ENCODE results near the gene CFAP74. TPM values are rescaled to one million over a fixed set of nuclear protein-coding genes. Genes with fewer than 3 reads are reported as not detected.

CFAP74 gene
- total RNA-seq, 3 donors from 2014 or later, result not detected

DNA sequence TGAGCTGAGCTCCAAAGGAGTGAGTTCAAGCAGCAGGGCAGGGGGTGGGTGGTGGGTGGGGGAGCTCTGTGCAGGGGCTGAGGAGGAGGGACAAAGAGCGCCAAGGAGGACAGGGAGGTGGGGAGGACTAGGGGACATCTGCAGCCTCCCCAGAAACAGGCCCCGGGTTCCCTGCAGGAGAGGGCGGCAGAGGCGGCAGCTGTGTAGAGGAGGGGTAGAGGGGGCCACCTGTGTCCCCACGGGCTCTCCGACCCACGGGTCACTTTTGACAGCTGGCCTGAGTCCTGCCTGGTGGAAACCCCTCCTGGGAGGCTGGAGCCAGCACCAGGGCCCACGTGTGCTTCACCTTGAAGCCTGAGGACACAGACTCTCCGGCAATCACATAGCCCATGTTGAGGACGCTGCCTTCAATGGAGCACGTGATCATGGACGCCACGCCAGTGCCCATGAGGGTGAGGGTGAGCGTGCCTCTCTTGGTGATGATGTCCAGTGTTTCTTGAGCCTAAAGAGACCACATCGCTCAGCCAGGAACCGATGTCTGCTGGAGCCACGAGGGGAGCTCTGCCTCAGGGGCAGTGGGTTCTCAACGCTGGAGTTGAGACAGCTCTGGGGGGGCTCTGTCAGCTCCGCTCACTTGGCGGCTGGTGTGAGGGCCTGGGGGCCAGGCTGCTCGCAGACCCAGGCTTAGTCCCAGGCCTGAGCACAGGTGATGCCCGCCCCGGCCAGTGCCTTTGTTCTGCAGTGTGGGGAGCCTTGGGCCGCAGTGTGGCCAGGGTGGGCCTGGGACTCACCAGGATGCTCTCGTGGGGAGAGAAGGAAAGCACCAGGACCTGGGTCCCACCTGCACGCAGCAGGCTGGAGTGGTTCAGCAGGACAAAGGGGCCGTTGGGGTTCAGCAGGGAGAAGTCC, 77.9 kb downstream of the CFAP74 start:
- H3K4me3 Mint-ChIP-seq, result no peak overlapping the region
- no peak for ATAC-seq
- no peaks in the 10 kb centered on the region for H3K36me3 Mint-ChIP-seq (ENCODE audit: insufficient read depth)
- no peaks in the 10 kb centered on the region for H3K27me3 Mint-ChIP-seq (ENCODE audit: low read depth)
- H3K4me1 Mint-ChIP-seq (ENCODE audit: low read depth), result no peaks in the 10 kb centered on the region
- no peak for DNase-seq
- H3K9me3 Mint-ChIP-seq, result no peaks in the 10 kb centered on the region

- no peaks in the 10 kb centered on the region for H3K36me3 Mint-ChIP-seq (ENCODE audit: insufficient read depth)
- H3K9me3 Mint-ChIP-seq, result no peaks in the 10 kb centered on the region
Observed at GRCh38 chr1:1924849-1925248, 78.7 kb downstream of the CFAP74 start.

GRCh38 chr1:1924386-1924785, 79.2 kb downstream of the CFAP74 start:
- H3K4me3 Mint-ChIP-seq, result no peak overlapping the region
- no peak for ATAC-seq
- no peak for DNase-seq
- H3K9me3 Mint-ChIP-seq, result no peaks in the 10 kb centered on the region
- H3K27me3 Mint-ChIP-seq (ENCODE audit: low read depth), result no peaks in the 10 kb centered on the region
- no peaks in the 10 kb centered on the region for H3K36me3 Mint-ChIP-seq (ENCODE audit: insufficient read depth)
- no peaks in the 10 kb centered on the region for H3K4me1 Mint-ChIP-seq (ENCODE audit: low read depth)

More at GRCh38 chr1:1924849-1925248, 78.7 kb downstream of the CFAP74 start:
- ATAC-seq (no peak), DNase-seq (no peak)
- H3K27me3 Mint-ChIP-seq (ENCODE audit: low read depth), result no peaks in the 10 kb centered on the region
- H3K4me1 Mint-ChIP-seq (ENCODE audit: low read depth), result no peaks in the 10 kb centered on the region
- no peak overlapping the region for H3K4me3 Mint-ChIP-seq

DNA sequence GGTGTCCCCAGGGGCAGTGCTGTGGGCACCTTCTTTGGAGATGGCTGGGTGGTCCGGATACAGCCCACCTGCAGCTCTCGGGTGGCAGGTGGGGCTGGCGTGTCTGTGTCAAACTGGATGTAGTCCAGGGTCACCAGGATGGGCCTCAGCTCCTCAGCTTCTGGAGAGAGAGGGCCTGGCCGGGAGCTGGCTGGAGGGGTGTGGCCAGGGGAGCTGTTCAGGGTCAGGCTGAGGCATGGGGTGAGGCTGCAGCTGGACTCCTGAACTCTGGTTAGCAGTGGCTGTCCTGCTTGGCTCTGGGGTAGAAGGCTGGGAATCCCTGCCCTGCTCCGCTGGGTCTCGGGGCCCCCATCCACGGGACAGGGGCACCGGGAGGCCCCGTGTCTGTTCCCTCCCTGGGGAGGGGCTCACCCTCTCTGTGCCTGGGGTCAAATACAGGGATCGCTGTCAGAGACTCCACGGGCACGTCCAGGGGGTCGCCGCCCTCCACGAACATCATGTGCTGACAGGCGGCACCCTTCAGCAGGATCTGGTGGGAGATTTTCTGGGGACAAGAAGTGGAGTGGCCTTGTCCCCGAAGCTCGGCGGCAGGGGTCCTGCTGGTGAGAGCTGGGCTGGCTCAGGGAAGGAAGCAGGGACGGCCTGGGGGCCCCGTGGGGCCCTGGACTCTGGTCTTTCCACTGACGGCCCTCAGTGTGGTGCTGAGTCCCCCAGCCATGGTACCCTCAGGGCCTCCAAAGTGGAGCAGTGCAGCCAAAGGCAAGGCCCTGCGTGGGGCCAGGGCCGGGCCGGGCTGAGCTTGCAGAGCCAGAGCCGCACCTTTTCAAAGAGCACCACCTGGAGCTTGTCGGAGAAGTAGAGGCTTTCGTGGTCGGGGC, 80.4 kb downstream of the CFAP74 start:
- Mint-ChIP-seq H3K36me3 (ENCODE audit: insufficient read depth) (no peaks in the 10 kb centered on the region), H3K4me1 (ENCODE audit: low read depth) (peaks cover 3% of the 10 kb centered on the region)

GRCh38 chr1:1922702-1922955, 81.0 kb downstream of the CFAP74 start:
- Mint-ChIP-seq H3K36me3 (ENCODE audit: insufficient read depth) (no peaks in the 10 kb centered on the region), H3K9me3 (no peaks in the 10 kb centered on the region), H3K4me3 (no peak overlapping the region), H3K27me3 (ENCODE audit: low read depth) (no peaks in the 10 kb centered on the region), H3K4me1 (ENCODE audit: low read depth) (peaks cover 7% of the 10 kb centered on the region)
- DNase-seq, result no peak
- ATAC-seq, result no peak

More for the DNA sequence above, 80.4 kb downstream of the CFAP74 start:
- Mint-ChIP-seq H3K27me3 (ENCODE audit: low read depth) (no peaks in the 10 kb centered on the region), H3K9me3 (no peaks in the 10 kb centered on the region), H3K4me3 (no peak overlapping the region)
- DNase-seq (no peak), ATAC-seq (no peak)

GRCh38 chr1:1921901-1922701, 81.5 kb downstream of the CFAP74 start:
- ATAC-seq, result no peak
- Mint-ChIP-seq H3K4me1 (ENCODE audit: low read depth) (peaks cover 7% of the 10 kb centered on the region), H3K4me3 (no peak overlapping the region), H3K27me3 (ENCODE audit: low read depth) (no peaks in the 10 kb centered on the region), H3K36me3 (ENCODE audit: insufficient read depth) (no peaks in the 10 kb centered on the region), H3K9me3 (no peaks in the 10 kb centered on the region)
- DNase-seq, result no peak

- H3K27me3 Mint-ChIP-seq (ENCODE audit: low read depth), result no peaks in the 10 kb centered on the region
- no peak for ATAC-seq
- H3K4me1 Mint-ChIP-seq (ENCODE audit: low read depth), result peaks cover 7% of the 10 kb centered on the region
- H3K4me3 Mint-ChIP-seq, result no peak overlapping the region
- no peaks in the 10 kb centered on the region for H3K9me3 Mint-ChIP-seq
- no peaks in the 10 kb centered on the region for H3K36me3 Mint-ChIP-seq (ENCODE audit: insufficient read depth)
- no peak for DNase-seq
Observed at GRCh38 chr1:1921459-1921862, 82.1 kb downstream of the CFAP74 start.

DNA sequence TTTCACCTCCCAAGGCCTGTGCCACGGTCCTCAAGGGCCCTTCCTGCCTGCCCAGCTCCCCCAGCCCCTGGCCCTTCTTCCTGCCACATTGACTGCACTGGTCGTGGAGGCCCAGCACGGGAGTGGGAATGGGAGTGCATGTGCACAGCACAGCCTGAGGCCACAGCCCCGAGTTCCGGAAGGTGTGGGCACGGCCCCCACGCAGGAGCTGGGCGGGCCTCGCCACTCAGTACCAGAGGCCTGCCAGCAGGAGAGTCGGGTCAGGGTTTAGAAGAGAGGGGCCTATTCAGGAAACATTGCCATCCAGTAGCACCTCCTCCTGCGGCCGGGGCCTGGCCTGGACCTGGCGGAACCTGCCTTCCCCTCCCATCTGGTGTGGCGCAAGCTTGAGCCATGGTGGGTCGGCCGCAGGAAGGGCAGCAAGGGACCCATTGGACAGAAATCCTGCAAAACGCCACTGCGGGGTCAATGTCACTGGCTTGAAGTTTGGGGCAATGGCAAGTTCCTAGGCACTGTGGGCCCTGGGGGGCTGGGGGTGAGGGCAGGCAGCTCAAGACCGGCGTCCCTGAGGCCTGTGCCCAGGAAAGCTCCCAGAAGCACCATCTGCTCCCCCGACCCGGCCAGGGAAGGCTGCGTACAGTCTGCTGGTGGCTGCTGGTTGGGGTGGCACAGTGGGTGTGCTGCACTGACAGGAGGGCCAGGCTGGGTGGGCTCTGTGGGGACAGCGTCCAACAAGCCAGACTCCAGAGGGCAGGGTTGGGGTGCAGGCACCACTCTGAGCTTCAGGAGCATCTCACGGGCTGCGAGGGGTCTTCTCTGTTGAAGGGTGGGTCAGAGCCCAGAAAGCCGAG, 82.8 kb downstream of the CFAP74 start:
- ATAC-seq, result no peak
- DNase-seq, result no peak
- H3K9me3 Mint-ChIP-seq, result no peaks in the 10 kb centered on the region
- H3K4me1 Mint-ChIP-seq (ENCODE audit: low read depth), result peaks cover 7% of the 10 kb centered on the region
- H3K27me3 Mint-ChIP-seq (ENCODE audit: low read depth), result no peaks in the 10 kb centered on the region
- no peak overlapping the region for H3K4me3 Mint-ChIP-seq
- no peaks in the 10 kb centered on the region for H3K36me3 Mint-ChIP-seq (ENCODE audit: insufficient read depth)

GRCh38 chr1:1920057-1920607, 83.5 kb downstream of the CFAP74 start:
- no peaks in the 10 kb centered on the region for H3K36me3 Mint-ChIP-seq (ENCODE audit: insufficient read depth)
- H3K4me1 Mint-ChIP-seq (ENCODE audit: low read depth), result peaks cover 7% of the 10 kb centered on the region
- peak overlapping the region; percentile 3 for H3K4me3 Mint-ChIP-seq
- no peak for DNase-seq
- no peaks in the 10 kb centered on the region for H3K27me3 Mint-ChIP-seq (ENCODE audit: low read depth)
- H3K9me3 Mint-ChIP-seq, result no peaks in the 10 kb centered on the region
- no peak for ATAC-seq

DNA sequence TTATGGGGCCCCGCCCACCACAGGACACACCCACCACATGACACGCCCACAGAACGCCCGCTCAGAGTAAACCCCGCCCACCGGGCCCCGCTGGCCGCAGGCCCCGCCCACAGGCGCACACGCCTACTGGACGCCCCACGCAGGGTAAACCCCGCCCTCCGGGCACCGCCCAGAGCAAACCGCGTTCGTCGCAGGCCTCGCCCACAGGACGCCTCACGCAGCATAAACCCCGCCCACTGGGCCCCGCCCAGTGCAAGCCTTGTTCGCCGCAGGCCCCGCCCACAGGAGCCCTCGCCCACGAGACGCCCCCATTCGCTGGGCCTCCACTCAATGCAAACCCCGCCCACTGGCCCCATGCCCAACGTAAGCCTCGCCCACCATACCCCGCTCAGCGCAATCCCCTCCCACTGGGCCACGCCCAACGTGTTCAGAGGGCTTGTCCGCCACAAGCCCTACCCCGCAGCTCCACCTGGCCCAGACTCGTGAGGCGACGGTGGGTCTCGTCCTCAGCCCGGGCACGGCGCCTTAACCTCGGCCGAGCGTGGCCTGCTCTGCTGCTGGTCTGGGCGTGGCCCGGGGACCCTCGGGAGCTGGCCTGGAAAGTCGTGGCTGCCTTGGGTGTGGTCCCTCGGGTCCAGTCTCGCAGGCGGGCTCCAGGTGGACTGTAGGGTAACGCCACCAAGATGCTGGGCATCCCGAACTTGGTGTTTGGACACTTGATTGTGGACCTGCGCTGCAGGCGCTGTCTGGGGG, 84.1 kb downstream of the CFAP74 start:
- peaks cover 7% of the 10 kb centered on the region for H3K4me1 Mint-ChIP-seq (ENCODE audit: low read depth)
- H3K36me3 Mint-ChIP-seq (ENCODE audit: insufficient read depth), result no peaks in the 10 kb centered on the region
- peak; percentile 87 to 90 for ATAC-seq
- no peaks in the 10 kb centered on the region for H3K9me3 Mint-ChIP-seq
- no peaks in the 10 kb centered on the region for H3K27me3 Mint-ChIP-seq (ENCODE audit: low read depth)
- DNase-seq, result peak; percentile 100
- H3K4me3 Mint-ChIP-seq, result peak overlapping the region; percentile 59

DNA sequence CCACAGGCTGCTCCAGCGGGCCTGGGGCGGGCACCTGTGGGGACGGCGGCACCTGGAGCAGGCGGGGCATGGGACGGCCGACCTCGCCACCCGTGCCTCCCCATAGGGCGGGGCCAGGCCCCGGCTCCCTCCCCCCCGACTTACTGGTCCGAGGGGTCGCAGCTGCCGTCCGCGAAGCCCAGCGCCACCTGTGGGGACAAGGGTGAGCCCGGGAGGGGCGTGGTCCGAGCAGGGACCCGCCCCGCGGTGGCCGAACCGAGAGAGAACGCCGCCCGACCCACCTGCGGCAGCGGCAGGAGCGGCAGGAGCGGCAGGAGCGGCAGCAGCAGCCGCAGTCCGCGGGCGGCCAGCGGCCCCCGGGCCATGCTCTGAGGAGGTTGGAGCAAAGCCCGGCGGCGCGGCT, 84.7 kb downstream of the CFAP74 start, which contains the start of gene TMEM52:
Gene TMEM52 (minus strand): TSS at position 379 of the 403 bp plus-strand sequence. CDS start 14 bp downstream, at position 365.
- H3K27me3 Mint-ChIP-seq (ENCODE audit: low read depth), result no peaks in the 10 kb centered on the region
- DNase-seq, result no peak
- H3K4me1 Mint-ChIP-seq (ENCODE audit: low read depth), result peaks cover 7% of the 10 kb centered on the region

GRCh38 chr1:1917995-1918900, 85.3 kb downstream of the CFAP74 start:
- Mint-ChIP-seq H3K27me3 (ENCODE audit: low read depth) (no peaks in the 10 kb centered on the region), H3K4me3 (peak overlapping the region; percentile 11), H3K36me3 (ENCODE audit: insufficient read depth) (no peaks in the 10 kb centered on the region), H3K9me3 (no peaks in the 10 kb centered on the region), H3K4me1 (ENCODE audit: low read depth) (peaks cover 7% of the 10 kb centered on the region)
- no peak for DNase-seq
- ATAC-seq, result no peak

More for the DNA sequence above, 84.7 kb downstream of the CFAP74 start, which contains the start of gene TMEM52:
- Mint-ChIP-seq H3K4me3 (peak within 1 kb of the TSS; percentile 59), H3K36me3 (ENCODE audit: insufficient read depth) (no peaks in the 10 kb centered on the region), H3K9me3 (no peaks in the 10 kb centered on the region)
- peak in 1 of 2 donors; percentile 22 for ATAC-seq
